ENCODE results near the gene AKAP10. TPM values are rescaled to one million over a fixed set of nuclear protein-coding genes. Genes with fewer than 3 reads are reported as not detected.
"Not testable (repeated sequence)": the region's sequence is repeated elsewhere in the genome, so short reads cannot be mapped to it uniquely, and the experiment has no call there.

AKAP10 gene
- 10 to 100 TPM; 28.1 to 31.5 (median 28.8) TPM for polyA plus RNA-seq (ENCODE audit: insufficient read length in 3 of 3)

GRCh38 chr17:19977293-19978208 lies at the start of gene AKAP10:
Gene AKAP10, minus strand, starts transcription at chr17:19977828. Its CDS starts 149 bp downstream, at chr17:19977679.
- peak; percentile 53 to 78 (median 77) for DNase-seq (ENCODE audit: low read depth in 3 of 3, low spot score in 2 of 3)

- no peak for DNase-seq (ENCODE audit: low read depth in 3 of 3, low spot score in 2 of 3)
These were observed 49.3 kb upstream of the AKAP10 start for GRCh38 chr17:20026960-20027359.

- DNase-seq (ENCODE audit: low read depth in 3 of 3, low spot score in 2 of 3): no peak
These were observed 45.1 kb upstream of the AKAP10 start for GRCh38 chr17:20022701-20023100.

- not testable (repeated sequence) for DNase-seq (ENCODE audit: low read depth in 3 of 3, low spot score in 2 of 3)
These were observed 38.9 kb upstream of the AKAP10 start for GRCh38 chr17:20016475-20016992.

- DNase-seq (ENCODE audit: low read depth in 3 of 3, low spot score in 2 of 3): no peak
These were observed 34.4 kb upstream of the AKAP10 start for GRCh38 chr17:20012017-20012536.

- no peak for DNase-seq (ENCODE audit: low read depth in 3 of 3, low spot score in 2 of 3)
These were observed 33.3 kb upstream of the AKAP10 start for GRCh38 chr17:20010936-20011335.

- peak in 2 of 3 donors; percentile 21 to 32 for DNase-seq (ENCODE audit: low read depth in 3 of 3, low spot score in 2 of 3)
These were observed 32.7 kb upstream of the AKAP10 start for GRCh38 chr17:20010099-20010863.

- peak in 1 of 3 donors; percentile 58 for DNase-seq (ENCODE audit: low read depth in 3 of 3, low spot score in 2 of 3)
These were observed 31.9 kb upstream of the AKAP10 start, which contains the start of gene SPECC1 for GRCh38 chr17:20009302-20010098. Gene SPECC1, plus strand, starts transcription at chr17:20009359. Its CDS starts 87,293 bp downstream, at chr17:20096652.

GRCh38 chr17:20009052-20009301 lies 31.3 kb upstream of the AKAP10 start:
- peak in 2 of 3 donors; percentile 44 to 58 for DNase-seq (ENCODE audit: low read depth in 3 of 3, low spot score in 2 of 3)

GRCh38 chr17:20008242-20009051 lies 30.8 kb upstream of the AKAP10 start:
- DNase-seq (ENCODE audit: low read depth in 3 of 3, low spot score in 2 of 3): no peak

GRCh38 chr17:19996502-19996901 lies 18.9 kb upstream of the AKAP10 start:
- peak in 1 of 3 donors; percentile 17 for DNase-seq (ENCODE audit: low read depth in 3 of 3, low spot score in 2 of 3)

- no peak for DNase-seq (ENCODE audit: low read depth in 3 of 3, low spot score in 2 of 3)
These were observed 18.5 kb upstream of the AKAP10 start for GRCh38 chr17:19996086-19996485.

GRCh38 chr17:19992803-19993713 lies 15.4 kb upstream of the AKAP10 start:
- DNase-seq (ENCODE audit: low read depth in 3 of 3, low spot score in 2 of 3): peak; percentile 77 to 83 (median 80)

- DNase-seq (ENCODE audit: low read depth in 3 of 3, low spot score in 2 of 3): no peak
These were observed 13.7 kb upstream of the AKAP10 start for GRCh38 chr17:19991252-19991885.

GRCh38 chr17:19987897-19988296 lies 10.3 kb upstream of the AKAP10 start:
- no peak for DNase-seq (ENCODE audit: low read depth in 3 of 3, low spot score in 2 of 3)

- no peak for DNase-seq (ENCODE audit: low read depth in 3 of 3, low spot score in 2 of 3)
These were observed 9.6 kb upstream of the AKAP10 start for GRCh38 chr17:19986941-19987861.

Data from right renal cortex interstitium (tissue), 3 donors.